ENCODE data around the gene DNTT.

DNA sequence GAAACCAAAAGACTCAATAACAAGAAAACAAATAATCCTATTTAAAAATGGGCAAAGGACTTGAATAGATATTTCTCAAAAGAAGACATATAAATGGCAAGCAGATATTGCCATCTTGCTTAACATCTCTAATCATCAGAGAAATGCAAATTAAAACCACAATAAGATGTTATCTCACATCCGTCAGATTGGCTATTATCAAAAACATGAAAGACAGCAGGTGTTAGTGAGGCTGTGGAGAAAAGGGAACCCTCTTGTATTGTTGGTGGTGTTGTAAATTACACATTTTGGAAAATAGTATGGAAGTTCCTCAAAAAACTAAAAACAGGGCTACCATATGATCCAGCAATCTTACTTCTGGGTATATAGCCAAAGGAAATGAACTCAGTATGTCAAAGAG is 28.9 kb downstream of the DNTT start:
- TF ChIP-seq MYC (IDR thresholded peaks at IDR 0.05; ENCODE audit: borderline replicate concordance, low read length): no peak
- TF ChIP-seq, protein P1, sequence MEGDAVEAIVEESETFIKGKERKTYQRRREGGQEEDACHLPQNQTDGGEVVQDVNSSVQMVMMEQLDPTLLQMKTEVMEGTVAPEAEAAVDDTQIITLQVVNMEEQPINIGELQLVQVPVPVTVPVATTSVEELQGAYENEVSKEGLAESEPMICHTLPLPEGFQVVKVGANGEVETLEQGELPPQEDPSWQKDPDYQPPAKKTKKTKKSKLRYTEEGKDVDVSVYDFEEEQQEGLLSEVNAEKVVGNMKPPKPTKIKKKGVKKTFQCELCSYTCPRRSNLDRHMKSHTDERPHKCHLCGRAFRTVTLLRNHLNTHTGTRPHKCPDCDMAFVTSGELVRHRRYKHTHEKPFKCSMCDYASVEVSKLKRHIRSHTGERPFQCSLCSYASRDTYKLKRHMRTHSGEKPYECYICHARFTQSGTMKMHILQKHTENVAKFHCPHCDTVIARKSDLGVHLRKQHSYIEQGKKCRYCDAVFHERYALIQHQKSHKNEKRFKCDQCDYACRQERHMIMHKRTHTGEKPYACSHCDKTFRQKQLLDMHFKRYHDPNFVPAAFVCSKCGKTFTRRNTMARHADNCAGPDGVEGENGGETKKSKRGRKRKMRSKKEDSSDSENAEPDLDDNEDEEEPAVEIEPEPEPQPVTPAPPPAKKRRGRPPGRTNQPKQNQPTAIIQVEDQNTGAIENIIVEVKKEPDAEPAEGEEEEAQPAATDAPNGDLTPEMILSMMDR (IDR thresholded peaks at IDR 0.05): no peak
- TF ChIP-seq, protein P2, sequence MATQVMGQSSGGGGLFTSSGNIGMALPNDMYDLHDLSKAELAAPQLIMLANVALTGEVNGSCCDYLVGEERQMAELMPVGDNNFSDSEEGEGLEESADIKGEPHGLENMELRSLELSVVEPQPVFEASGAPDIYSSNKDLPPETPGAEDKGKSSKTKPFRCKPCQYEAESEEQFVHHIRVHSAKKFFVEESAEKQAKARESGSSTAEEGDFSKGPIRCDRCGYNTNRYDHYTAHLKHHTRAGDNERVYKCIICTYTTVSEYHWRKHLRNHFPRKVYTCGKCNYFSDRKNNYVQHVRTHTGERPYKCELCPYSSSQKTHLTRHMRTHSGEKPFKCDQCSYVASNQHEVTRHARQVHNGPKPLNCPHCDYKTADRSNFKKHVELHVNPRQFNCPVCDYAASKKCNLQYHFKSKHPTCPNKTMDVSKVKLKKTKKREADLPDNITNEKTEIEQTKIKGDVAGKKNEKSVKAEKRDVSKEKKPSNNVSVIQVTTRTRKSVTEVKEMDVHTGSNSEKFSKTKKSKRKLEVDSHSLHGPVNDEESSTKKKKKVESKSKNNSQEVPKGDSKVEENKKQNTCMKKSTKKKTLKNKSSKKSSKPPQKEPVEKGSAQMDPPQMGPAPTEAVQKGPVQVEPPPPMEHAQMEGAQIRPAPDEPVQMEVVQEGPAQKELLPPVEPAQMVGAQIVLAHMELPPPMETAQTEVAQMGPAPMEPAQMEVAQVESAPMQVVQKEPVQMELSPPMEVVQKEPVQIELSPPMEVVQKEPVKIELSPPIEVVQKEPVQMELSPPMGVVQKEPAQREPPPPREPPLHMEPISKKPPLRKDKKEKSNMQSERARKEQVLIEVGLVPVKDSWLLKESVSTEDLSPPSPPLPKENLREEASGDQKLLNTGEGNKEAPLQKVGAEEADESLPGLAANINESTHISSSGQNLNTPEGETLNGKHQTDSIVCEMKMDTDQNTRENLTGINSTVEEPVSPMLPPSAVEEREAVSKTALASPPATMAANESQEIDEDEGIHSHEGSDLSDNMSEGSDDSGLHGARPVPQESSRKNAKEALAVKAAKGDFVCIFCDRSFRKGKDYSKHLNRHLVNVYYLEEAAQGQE (IDR thresholded peaks at IDR 0.05): no peak
- TF ChIP-seq ZNF302 (CRISPR knock-in tag; IDR thresholded peaks at IDR 0.05): no peak
- no peak for TF ChIP-seq ESRRA (IDR thresholded peaks at IDR 0.05; ENCODE audit: borderline replicate concordance, low read length)

All from A549 (cell line).